Activated T-helper 2 cell treated with anti-CD3 and anti-CD28 coated beads, Interferon-gamma antibody, Interleukin-2, Interleukin-4, amounts not matched to agents 10 μg/mL and 5 μg/mL and 100 μg/mL, durations not matched to agents 14 hours and 24 hours and 36 hours (primary cell): ENCODE results near the gene EXOSC7. TPM values are rescaled to one million over a fixed set of nuclear protein-coding genes. Genes with fewer than 3 reads are reported as not detected.
A peak's percentile ranks its signal among the peaks of the same experiment; 100 is the strongest.
"Not testable (repeated sequence)": the region's sequence is repeated elsewhere in the genome, so short reads cannot be mapped to it uniquely, and the experiment has no call there.

Source experiments
- DNase-seq: peaks from one replicate; pipeline ENCODE4 v3.0.0; 2021; ENCODE audit warnings: low spot score
- H3K27ac Mint-ChIP-seq: one replicate; pipeline ENCODE4 v1.8.0; 2021; ENCODE audit warnings: mixed read lengths
- H3K27me3 Mint-ChIP-seq: one replicate; pipeline ENCODE4 v1.8.0; 2021; ENCODE audit warnings: low read depth, mixed read lengths
- H3K36me3 Mint-ChIP-seq: one replicate; pipeline ENCODE4 v1.8.0; 2021; ENCODE audit warnings: low read depth, mixed read lengths
- H3K4me1 Mint-ChIP-seq: one replicate; pipeline ENCODE4 v1.8.0; 2021; ENCODE audit warnings: low read depth, mixed read lengths
- H3K4me3 Mint-ChIP-seq: one replicate; pipeline ENCODE4 v1.8.0; 2021; ENCODE audit warnings: low read depth, mild to moderate bottlenecking, moderate library complexity, mixed read lengths
- H3K9me3 Mint-ChIP-seq: one replicate; pipeline ENCODE4 v1.8.0; 2021; ENCODE audit warnings: mixed read lengths
- intact Hi-C: fragments of 100-400 bp; cut with micrococcal nuclease; formaldehyde crosslinking; loops from one replicate; pipeline ENCODE4 v1.15.1; 2023
- total RNA-seq: library from RNA; stranded (reverse); gene quantifications from 2 replicates; pipeline ENCODE4 v1.2.3, GENCODE V29; 2022

The EXOSC7 gene
- total RNA-seq, 1 donor from 2014 or later, result 83.0 TPM

GRCh38 chr3:45041666-45042065 lies 65.6 kb downstream of the EXOSC7 start:
- intact Hi-C loops, result loop anchor here (1.0 to 5.0 kb wide), 4 partner anchors 14 to 186 kb away; partner anchors contain the start of gene TMEM158
- Mint-ChIP-seq H3K36me3 (no peaks in the 10 kb centered on the region), H3K4me1 (peaks cover 41% of the 10 kb centered on the region), H3K27ac (peak overlapping the region; percentile 42), H3K27me3 (peaks cover 6% of the 10 kb centered on the region), H3K4me3 (no peak overlapping the region), H3K9me3 (no peaks in the 10 kb centered on the region)
- peak; percentile 30 for DNase-seq

GRCh38 chr3:45042162-45042561 lies 66.1 kb downstream of the EXOSC7 start:
- peaks cover 8% of the 10 kb centered on the region for H3K27me3 Mint-ChIP-seq
- H3K36me3 Mint-ChIP-seq, result no peaks in the 10 kb centered on the region
- intact Hi-C loops, result loop anchor here (5.0 kb wide), 1 partner anchor 185 kb away; the partner anchor contains the start of gene TMEM158
- H3K4me1 Mint-ChIP-seq, result peaks cover 39% of the 10 kb centered on the region
- no peak overlapping the region for H3K27ac Mint-ChIP-seq
- DNase-seq, result no peak
- no peaks in the 10 kb centered on the region for H3K9me3 Mint-ChIP-seq
- H3K4me3 Mint-ChIP-seq, result no peak overlapping the region

- intact Hi-C loops, result loop anchor here (5.0 kb wide), 1 partner anchor 183 kb away; the partner anchor contains the start of gene TMEM158
- Mint-ChIP-seq H3K9me3 (no peaks in the 10 kb centered on the region), H3K4me1 (peaks cover 33% of the 10 kb centered on the region), H3K27ac (no peak overlapping the region), H3K36me3 (no peaks in the 10 kb centered on the region), H3K4me3 (no peak overlapping the region), H3K27me3 (peaks cover 16% of the 10 kb centered on the region)
- DNase-seq, result no peak
Observed at GRCh38 chr3:45043728-45044299, 67.8 kb downstream of the EXOSC7 start.

GRCh38 chr3:45048244-45048643 lies 72.2 kb downstream of the EXOSC7 start:
- H3K36me3 Mint-ChIP-seq, result no peaks in the 10 kb centered on the region
- intact Hi-C loops, result no loop called here
- no peak overlapping the region for H3K4me3 Mint-ChIP-seq
- no peak overlapping the region for H3K27ac Mint-ChIP-seq
- H3K4me1 Mint-ChIP-seq, result peaks cover 7% of the 10 kb centered on the region
- DNase-seq, result no peak
- H3K27me3 Mint-ChIP-seq, result peaks cover 30% of the 10 kb centered on the region
- H3K9me3 Mint-ChIP-seq, result no peaks in the 10 kb centered on the region

- H3K27ac Mint-ChIP-seq, result no peak overlapping the region
- H3K4me3 Mint-ChIP-seq, result no peak overlapping the region
- no peaks in the 10 kb centered on the region for H3K36me3 Mint-ChIP-seq
- peaks cover 30% of the 10 kb centered on the region for H3K27me3 Mint-ChIP-seq
- peaks cover 17% of the 10 kb centered on the region for H3K4me1 Mint-ChIP-seq
- no peaks in the 10 kb centered on the region for H3K9me3 Mint-ChIP-seq
- intact Hi-C loops, result no loop called here
- no peak for DNase-seq
Observed at GRCh38 chr3:45049807-45050206, 73.8 kb downstream of the EXOSC7 start.

GRCh38 chr3:45051685-45052084 lies 75.6 kb downstream of the EXOSC7 start:
- H3K27me3 Mint-ChIP-seq, result peaks cover 26% of the 10 kb centered on the region
- H3K36me3 Mint-ChIP-seq, result no peaks in the 10 kb centered on the region
- H3K4me3 Mint-ChIP-seq, result no peak overlapping the region
- intact Hi-C loops, result no loop called here
- no peaks in the 10 kb centered on the region for H3K9me3 Mint-ChIP-seq
- peaks cover 27% of the 10 kb centered on the region for H3K4me1 Mint-ChIP-seq
- H3K27ac Mint-ChIP-seq, result no peak overlapping the region
- no peak for DNase-seq

GRCh38 chr3:45053805-45054195 lies 77.8 kb downstream of the EXOSC7 start:
- intact Hi-C loops, DNase-seq, H3K9me3 Mint-ChIP-seq, H3K36me3 Mint-ChIP-seq, H3K27ac Mint-ChIP-seq, H3K4me3 Mint-ChIP-seq: not testable (repeated sequence)
- Mint-ChIP-seq H3K4me1 (peaks cover 44% of the 10 kb centered on the region), H3K27me3 (peaks cover 14% of the 10 kb centered on the region)

- H3K4me3 Mint-ChIP-seq, result no peak overlapping the region
- no peaks in the 10 kb centered on the region for H3K36me3 Mint-ChIP-seq
- intact Hi-C loops, result no loop called here
- no peaks in the 10 kb centered on the region for H3K9me3 Mint-ChIP-seq
- no peak for DNase-seq
- H3K27ac Mint-ChIP-seq, result no peak overlapping the region
- peaks cover 45% of the 10 kb centered on the region for H3K4me1 Mint-ChIP-seq
- peaks cover 12% of the 10 kb centered on the region for H3K27me3 Mint-ChIP-seq
Observed at GRCh38 chr3:45054196-45054857, 78.3 kb downstream of the EXOSC7 start.

GRCh38 chr3:45055032-45055410 lies 79.0 kb downstream of the EXOSC7 start:
- Mint-ChIP-seq H3K27me3 (peaks cover 6% of the 10 kb centered on the region), H3K4me1 (peaks cover 46% of the 10 kb centered on the region), H3K4me3 (no peak overlapping the region), H3K27ac (no peak overlapping the region), H3K9me3 (no peaks in the 10 kb centered on the region), H3K36me3 (no peaks in the 10 kb centered on the region)
- DNase-seq, result no peak
- intact Hi-C loops, result loop anchor here (1.0 kb wide), 2 partner anchors 11 to 14 kb away; no protein-coding TSS in a partner anchor

GRCh38 chr3:45055411-45056143 lies 79.5 kb downstream of the EXOSC7 start:
- H3K9me3 Mint-ChIP-seq, result no peaks in the 10 kb centered on the region
- intact Hi-C loops, result loop anchor here (1.0 kb wide), 2 partner anchors 11 to 14 kb away; no protein-coding TSS in a partner anchor

GRCh38 chr3:45056608-45057301 lies 80.7 kb downstream of the EXOSC7 start:
- intact Hi-C loops, result no loop called here
- no peak overlapping the region for H3K27ac Mint-ChIP-seq

More at GRCh38 chr3:45055411-45056143, 79.5 kb downstream of the EXOSC7 start:
- H3K27ac Mint-ChIP-seq, result no peak overlapping the region
- H3K36me3 Mint-ChIP-seq, result no peaks in the 10 kb centered on the region
- peaks cover 46% of the 10 kb centered on the region for H3K4me1 Mint-ChIP-seq
- DNase-seq, result no peak
- peaks cover 1% of the 10 kb centered on the region for H3K27me3 Mint-ChIP-seq
- no peak overlapping the region for H3K4me3 Mint-ChIP-seq

GRCh38 chr3:45057557-45057956 lies 81.5 kb downstream of the EXOSC7 start:
- intact Hi-C loops, result no loop called here
- no peak for DNase-seq
- peak overlapping the region; percentile 30 for H3K27ac Mint-ChIP-seq
- H3K27me3 Mint-ChIP-seq, result no peaks in the 10 kb centered on the region
- H3K36me3 Mint-ChIP-seq, result no peaks in the 10 kb centered on the region
- no peak overlapping the region for H3K4me3 Mint-ChIP-seq
- H3K9me3 Mint-ChIP-seq, result no peaks in the 10 kb centered on the region
- H3K4me1 Mint-ChIP-seq, result peaks cover 47% of the 10 kb centered on the region

More at GRCh38 chr3:45056608-45057301, 80.7 kb downstream of the EXOSC7 start:
- no peak for DNase-seq
- H3K4me1 Mint-ChIP-seq, result peaks cover 45% of the 10 kb centered on the region
- no peaks in the 10 kb centered on the region for H3K27me3 Mint-ChIP-seq
- H3K4me3 Mint-ChIP-seq, result no peak overlapping the region
- no peaks in the 10 kb centered on the region for H3K9me3 Mint-ChIP-seq
- no peaks in the 10 kb centered on the region for H3K36me3 Mint-ChIP-seq
